Right lobe of liver (tissue), 4 donors: ENCODE results near the gene GOSR2.

ENCODE experiments used
- CTCF ChIP-seq, 4 donors: fragments of 200-600 bp in 3 of 4; fragments of 450-650 bp in 1 of 4; IDR thresholded peaks; one replicate each; pipeline versions ENCODE4 v1.5.1 to v1.8.0; 2016 to 2022; ENCODE audit warnings: antibody characterized with exemption in 4 of 4, mild to moderate bottlenecking in 2 of 4
- POLR2A ChIP-seq: fragments of 450-650 bp; IDR thresholded peaks from one replicate; pipeline ENCODE4 v1.6.1; 2017; ENCODE audit warnings: antibody characterized with exemption, mild to moderate bottlenecking
- donor health status: DM: no; HTN: no; CAD: no.
- donor health status: DM: no; HTN: no; CAD: no.
- donor health status: DM: no; HTN: yes; CAD: no.

GRCh38 chr17:46885415-46886309 lies 37.3 kb upstream of the GOSR2 start:
- no peak for TF ChIP-seq CTCF (IDR thresholded peaks at IDR 0.05)
- TF ChIP-seq POLR2A = no peak
